ENCODE results near the gene CCDC30.
"Not testable (repeated sequence)": the region's sequence is repeated elsewhere in the genome, so short reads cannot be mapped to it uniquely, and the experiment has no call there.

CCDC30 gene

GRCh38 chr1:42482635-42483153 lies 19.6 kb downstream of the CCDC30 start:
- no peaks in the 10 kb centered on the region for H3K36me3 ChIP-seq (ENCODE audit: control insufficient read depth, insufficient read depth, low read length, severe bottlenecking)
- no peaks in the 10 kb centered on the region for H3K27me3 ChIP-seq (replicated peaks; ENCODE audit: control insufficient read depth, insufficient read depth, low read length)
- DNase-seq (ENCODE audit: low read depth), result no peak
- no peak overlapping the region for H3K9ac ChIP-seq (ENCODE audit: low read length)
- no peak overlapping the region for H3K4me3 ChIP-seq (ENCODE audit: low read length)
- H3K9me3 ChIP-seq (ENCODE audit: control insufficient read depth, low read length), result no peaks in the 10 kb centered on the region
- peaks cover 5% of the 10 kb centered on the region for H3K4me1 ChIP-seq (ENCODE audit: control insufficient read depth, insufficient read depth, low read length)

- no peak overlapping the region for H3K9ac ChIP-seq (ENCODE audit: low read length)
- peaks cover 5% of the 10 kb centered on the region for H3K4me1 ChIP-seq (ENCODE audit: control insufficient read depth, insufficient read depth, low read length)
- no peaks in the 10 kb centered on the region for H3K36me3 ChIP-seq (ENCODE audit: control insufficient read depth, insufficient read depth, low read length, severe bottlenecking)
- DNase-seq (ENCODE audit: low read depth), result peak; percentile 60
- no peaks in the 10 kb centered on the region for H3K27me3 ChIP-seq (replicated peaks; ENCODE audit: control insufficient read depth, insufficient read depth, low read length)
- no peak overlapping the region for H3K4me3 ChIP-seq (ENCODE audit: low read length)
- no peaks in the 10 kb centered on the region for H3K9me3 ChIP-seq (ENCODE audit: control insufficient read depth, low read length)
Measured at GRCh38 chr1:42484382-42484781, 21.3 kb downstream of the CCDC30 start.

GRCh38 chr1:42490237-42490636 lies 27.2 kb downstream of the CCDC30 start:
- no peak overlapping the region for H3K9ac ChIP-seq (ENCODE audit: low read length)
- H3K4me1 ChIP-seq (ENCODE audit: control insufficient read depth, insufficient read depth, low read length), result no peaks in the 10 kb centered on the region
- DNase-seq (ENCODE audit: low read depth), result no peak
- H3K4me3 ChIP-seq (ENCODE audit: low read length), result no peak overlapping the region
- no peaks in the 10 kb centered on the region for H3K9me3 ChIP-seq (ENCODE audit: control insufficient read depth, low read length)
- H3K27me3 ChIP-seq (replicated peaks; ENCODE audit: control insufficient read depth, insufficient read depth, low read length), result no peaks in the 10 kb centered on the region
- H3K36me3 ChIP-seq (ENCODE audit: control insufficient read depth, insufficient read depth, low read length, severe bottlenecking), result no peaks in the 10 kb centered on the region

DNA sequence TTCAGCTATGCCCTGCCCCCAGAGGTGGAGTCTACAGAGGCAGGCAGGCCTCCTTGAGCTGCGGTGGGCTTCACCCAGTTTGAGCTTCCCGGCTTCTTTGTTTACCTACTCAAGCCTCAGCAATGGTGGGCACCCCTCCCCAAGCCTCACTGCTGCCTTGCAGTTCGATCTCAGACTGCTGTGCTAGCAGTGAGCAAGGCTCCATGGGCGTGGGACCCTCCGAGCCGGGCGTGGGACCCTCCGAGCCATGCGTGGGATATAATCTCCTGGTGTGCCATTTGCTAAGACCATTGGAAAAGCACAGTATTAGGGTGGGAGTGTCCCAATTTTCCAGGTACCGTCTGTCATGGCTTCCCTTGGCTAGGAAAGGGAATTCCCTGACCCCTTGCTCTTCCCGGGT lies 38.9 kb downstream of the CCDC30 start:
- not testable (repeated sequence) for H3K36me3 ChIP-seq (ENCODE audit: control insufficient read depth, insufficient read depth, low read length, severe bottlenecking)

GRCh38 chr1:42504535-42505128 lies 41.5 kb downstream of the CCDC30 start:
- H3K27me3 ChIP-seq (replicated peaks; ENCODE audit: control insufficient read depth, insufficient read depth, low read length), result no peaks in the 10 kb centered on the region
- peaks cover 44% of the 10 kb centered on the region for H3K9me3 ChIP-seq (ENCODE audit: control insufficient read depth, low read length)
- no peaks in the 10 kb centered on the region for H3K36me3 ChIP-seq (ENCODE audit: control insufficient read depth, insufficient read depth, low read length, severe bottlenecking)
- H3K4me1 ChIP-seq (ENCODE audit: control insufficient read depth, insufficient read depth, low read length), result no peaks in the 10 kb centered on the region
- no peak overlapping the region for H3K9ac ChIP-seq (ENCODE audit: low read length)
- H3K4me3 ChIP-seq (ENCODE audit: low read length), result no peak overlapping the region
- no peak for DNase-seq (ENCODE audit: low read depth)

More for the DNA sequence above, 38.9 kb downstream of the CCDC30 start:
- not testable (repeated sequence) for H3K9ac ChIP-seq (ENCODE audit: low read length); H3K27me3 ChIP-seq (replicated peaks; ENCODE audit: control insufficient read depth, insufficient read depth, low read length); H3K4me3 ChIP-seq (ENCODE audit: low read length); H3K4me1 ChIP-seq (ENCODE audit: control insufficient read depth, insufficient read depth, low read length); DNase-seq (ENCODE audit: low read depth)
- peaks cover 27% of the 10 kb centered on the region for H3K9me3 ChIP-seq (ENCODE audit: control insufficient read depth, low read length)

GRCh38 chr1:42506576-42506975 lies 43.5 kb downstream of the CCDC30 start:
- no peak for DNase-seq (ENCODE audit: low read depth)
- H3K36me3 ChIP-seq (ENCODE audit: control insufficient read depth, insufficient read depth, low read length, severe bottlenecking), result no peaks in the 10 kb centered on the region
- H3K9me3 ChIP-seq (ENCODE audit: control insufficient read depth, low read length), result peaks cover 59% of the 10 kb centered on the region
- no peaks in the 10 kb centered on the region for H3K27me3 ChIP-seq (replicated peaks; ENCODE audit: control insufficient read depth, insufficient read depth, low read length)
- H3K9ac ChIP-seq (ENCODE audit: low read length), result no peak overlapping the region
- no peaks in the 10 kb centered on the region for H3K4me1 ChIP-seq (ENCODE audit: control insufficient read depth, insufficient read depth, low read length)
- peak overlapping the region; percentile 9 for H3K4me3 ChIP-seq (ENCODE audit: low read length)

DNA sequence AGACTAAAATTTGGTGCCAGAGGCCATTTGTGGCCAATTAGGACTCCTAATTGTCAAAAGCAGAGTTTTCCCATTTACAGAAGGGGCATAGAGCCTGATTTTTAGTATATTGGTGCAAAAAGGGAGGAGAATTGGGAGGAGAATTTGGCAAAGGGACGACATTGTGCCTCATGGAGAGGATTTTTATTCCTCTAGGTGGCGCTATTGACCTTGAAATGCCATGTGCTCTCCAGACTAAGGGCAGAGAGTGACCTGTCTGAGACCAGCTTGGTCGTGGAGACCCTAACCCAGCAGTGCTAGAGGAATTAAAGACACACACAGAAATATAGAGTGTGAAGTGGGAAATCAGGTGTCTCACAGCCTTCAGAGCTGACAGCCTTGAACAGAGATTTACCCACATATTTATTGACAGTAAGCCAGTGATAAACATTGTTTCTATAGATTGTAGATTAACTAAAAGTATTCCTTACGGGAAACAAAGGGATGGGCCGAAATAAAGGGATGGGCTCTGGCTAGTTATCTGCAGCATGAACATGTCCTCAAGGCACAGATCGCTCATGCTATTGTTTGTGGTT lies 48.6 kb downstream of the CCDC30 start:
- DNase-seq (ENCODE audit: low read depth); H3K27me3 ChIP-seq (replicated peaks; ENCODE audit: control insufficient read depth, insufficient read depth, low read length); H3K4me1 ChIP-seq (ENCODE audit: control insufficient read depth, insufficient read depth, low read length); H3K9ac ChIP-seq (ENCODE audit: low read length); H3K4me3 ChIP-seq (ENCODE audit: low read length); H3K36me3 ChIP-seq (ENCODE audit: control insufficient read depth, insufficient read depth, low read length, severe bottlenecking): not testable (repeated sequence)
- H3K9me3 ChIP-seq (ENCODE audit: control insufficient read depth, low read length), result peaks cover 47% of the 10 kb centered on the region

GRCh38 chr1:42518908-42519307 lies 55.8 kb downstream of the CCDC30 start:
- Histone ChIP-seq H3K4me1 (ENCODE audit: control insufficient read depth, insufficient read depth, low read length) (no peaks in the 10 kb centered on the region), H3K4me3 (ENCODE audit: low read length) (no peak overlapping the region), H3K27me3 (replicated peaks; ENCODE audit: control insufficient read depth, insufficient read depth, low read length) (no peaks in the 10 kb centered on the region), H3K9me3 (ENCODE audit: control insufficient read depth, low read length) (peaks cover 26% of the 10 kb centered on the region), H3K36me3 (ENCODE audit: control insufficient read depth, insufficient read depth, low read length, severe bottlenecking) (no peaks in the 10 kb centered on the region), H3K9ac (ENCODE audit: low read length) (no peak overlapping the region)
- DNase-seq (ENCODE audit: low read depth), result no peak

DNA sequence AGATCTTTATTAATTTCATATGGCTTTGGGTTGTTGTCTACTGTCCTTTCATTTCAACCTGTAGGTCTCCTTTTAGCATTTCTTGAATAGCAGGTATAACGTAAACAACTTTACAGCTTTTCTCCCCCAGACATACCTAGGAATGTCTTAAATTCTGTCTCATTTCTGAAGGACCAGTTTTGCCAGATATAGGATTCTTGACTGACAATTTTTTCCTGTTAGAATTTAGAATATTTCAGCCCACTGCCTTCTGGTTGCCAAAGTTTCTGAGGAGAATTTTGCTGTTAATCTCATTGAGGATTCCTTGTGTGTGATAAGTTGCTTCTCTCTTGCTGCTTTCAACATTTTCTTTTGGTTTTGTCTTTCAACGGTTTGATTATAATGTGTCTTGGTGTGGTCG lies 60.1 kb downstream of the CCDC30 start:
- Histone ChIP-seq H3K9me3 (ENCODE audit: control insufficient read depth, low read length) (peaks cover 23% of the 10 kb centered on the region), H3K4me3 (ENCODE audit: low read length) (no peak overlapping the region), H3K36me3 (ENCODE audit: control insufficient read depth, insufficient read depth, low read length, severe bottlenecking) (no peaks in the 10 kb centered on the region), H3K4me1 (ENCODE audit: control insufficient read depth, insufficient read depth, low read length) (no peaks in the 10 kb centered on the region), H3K27me3 (replicated peaks; ENCODE audit: control insufficient read depth, insufficient read depth, low read length) (no peaks in the 10 kb centered on the region), H3K9ac (ENCODE audit: low read length) (no peak overlapping the region)
- DNase-seq (ENCODE audit: low read depth), result no peak

DNA sequence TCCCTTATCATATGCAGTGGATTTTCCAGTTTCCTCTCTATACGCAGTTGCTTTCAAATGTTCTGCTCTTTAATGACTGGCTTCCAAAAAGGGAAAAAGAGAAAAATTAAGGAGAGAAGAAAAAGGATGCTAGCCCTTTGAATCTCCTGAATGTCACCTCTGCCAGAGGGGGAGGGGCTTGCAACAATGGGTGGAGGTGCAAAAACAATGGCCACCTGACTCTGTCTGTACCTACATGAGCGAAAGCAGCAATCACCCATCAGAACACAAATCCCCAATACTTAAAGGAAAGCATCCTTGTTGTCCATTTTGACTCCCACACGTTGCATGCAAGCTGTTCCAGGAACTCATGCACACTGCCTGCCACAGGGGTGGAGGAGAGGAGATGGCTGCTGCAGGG lies 61.2 kb downstream of the CCDC30 start:
- no peak for DNase-seq (ENCODE audit: low read depth)
- Histone ChIP-seq H3K27me3 (replicated peaks; ENCODE audit: control insufficient read depth, insufficient read depth, low read length) (no peaks in the 10 kb centered on the region), H3K9ac (ENCODE audit: low read length) (no peak overlapping the region), H3K4me3 (ENCODE audit: low read length) (no peak overlapping the region), H3K36me3 (ENCODE audit: control insufficient read depth, insufficient read depth, low read length, severe bottlenecking) (no peaks in the 10 kb centered on the region), H3K4me1 (ENCODE audit: control insufficient read depth, insufficient read depth, low read length) (no peaks in the 10 kb centered on the region), H3K9me3 (ENCODE audit: control insufficient read depth, low read length) (peaks cover 11% of the 10 kb centered on the region)

- H3K27me3 ChIP-seq (replicated peaks; ENCODE audit: control insufficient read depth, insufficient read depth, low read length), result no peaks in the 10 kb centered on the region
- H3K9me3 ChIP-seq (ENCODE audit: control insufficient read depth, low read length), result no peaks in the 10 kb centered on the region
- H3K9ac ChIP-seq (ENCODE audit: low read length), result no peak overlapping the region
- no peaks in the 10 kb centered on the region for H3K36me3 ChIP-seq (ENCODE audit: control insufficient read depth, insufficient read depth, low read length, severe bottlenecking)
- DNase-seq (ENCODE audit: low read depth), result peak; percentile 3
- no peak overlapping the region for H3K4me3 ChIP-seq (ENCODE audit: low read length)
- H3K4me1 ChIP-seq (ENCODE audit: control insufficient read depth, insufficient read depth, low read length), result peaks cover 3% of the 10 kb centered on the region
Measured at GRCh38 chr1:42529724-42530181, 66.7 kb downstream of the CCDC30 start.
